Gastrocnemius medialis (tissue), 4 donors: ENCODE results near the gene SERPINB6.

Experiments
- POLR2A ChIP-seq, 2 donors: fragments of 450-650 bp; IDR thresholded peaks; one replicate each; pipeline ENCODE4 v1.6.1; 2017; ENCODE audit warnings: antibody characterized with exemption in 2 of 2, mild to moderate bottlenecking in 2 of 2, moderate library complexity in 2 of 2
- TF ChIP-seq, protein P1 (sequence below), 5 experiments: fragments of 450-650 bp in 3 of 5; fragments of 200-600 bp in 2 of 5; sonication (generic) in 2 of 5; IDR thresholded peaks in 4 of 5; conservative IDR thresholded peaks in 1 of 5; 1 replicate in 4 of 5; 2 replicates in 1 of 5; pipeline ENCODE4 v1.5.1; 2016 to 2019; ENCODE audit warnings: antibody characterized with exemption in 5 of 5, mild to moderate bottlenecking in 3 of 5, moderate library complexity in 3 of 5

DNA sequence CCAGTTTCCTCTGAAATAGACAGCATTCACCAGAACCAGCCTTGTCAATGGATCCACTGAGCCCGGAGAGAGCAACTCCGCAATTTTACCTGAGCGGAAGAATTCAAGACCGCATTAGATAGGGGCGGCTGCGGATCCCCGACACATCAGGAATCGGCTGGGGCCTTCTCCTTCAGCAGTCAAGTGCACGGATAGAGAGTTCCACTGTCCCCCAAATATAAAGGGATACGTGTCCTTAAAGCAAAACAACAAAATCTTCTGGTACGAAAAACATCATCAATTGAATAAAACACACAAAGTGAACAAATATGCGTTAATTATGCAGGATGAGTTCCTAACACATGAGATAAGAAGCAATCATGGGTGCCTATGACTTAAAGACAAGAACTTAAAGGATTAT lies 18.3 kb downstream of the SERPINB6 start:
- TF ChIP-seq, protein P1, sequence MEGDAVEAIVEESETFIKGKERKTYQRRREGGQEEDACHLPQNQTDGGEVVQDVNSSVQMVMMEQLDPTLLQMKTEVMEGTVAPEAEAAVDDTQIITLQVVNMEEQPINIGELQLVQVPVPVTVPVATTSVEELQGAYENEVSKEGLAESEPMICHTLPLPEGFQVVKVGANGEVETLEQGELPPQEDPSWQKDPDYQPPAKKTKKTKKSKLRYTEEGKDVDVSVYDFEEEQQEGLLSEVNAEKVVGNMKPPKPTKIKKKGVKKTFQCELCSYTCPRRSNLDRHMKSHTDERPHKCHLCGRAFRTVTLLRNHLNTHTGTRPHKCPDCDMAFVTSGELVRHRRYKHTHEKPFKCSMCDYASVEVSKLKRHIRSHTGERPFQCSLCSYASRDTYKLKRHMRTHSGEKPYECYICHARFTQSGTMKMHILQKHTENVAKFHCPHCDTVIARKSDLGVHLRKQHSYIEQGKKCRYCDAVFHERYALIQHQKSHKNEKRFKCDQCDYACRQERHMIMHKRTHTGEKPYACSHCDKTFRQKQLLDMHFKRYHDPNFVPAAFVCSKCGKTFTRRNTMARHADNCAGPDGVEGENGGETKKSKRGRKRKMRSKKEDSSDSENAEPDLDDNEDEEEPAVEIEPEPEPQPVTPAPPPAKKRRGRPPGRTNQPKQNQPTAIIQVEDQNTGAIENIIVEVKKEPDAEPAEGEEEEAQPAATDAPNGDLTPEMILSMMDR (IDR thresholded peaks at IDR 0.05 in 4 of 5, conservative IDR thresholded peaks at IDR 0.05 in 1 of 5) = no peak
- TF ChIP-seq POLR2A (IDR thresholded peaks at IDR 0.05) = no peak
